GM18867 (cell line): ENCODE data around the gene GALNT9.

Source experiments
- ATAC-seq: cut with Tn5 transposase; IDR thresholded peaks from one replicate; pipeline ENCODE4 v1.9.1; 2021; ENCODE audit warnings: mild to moderate bottlenecking, moderate library complexity; ENCODE audit not compliant: unreplicated experiment

Gene GALNT9

DNA sequence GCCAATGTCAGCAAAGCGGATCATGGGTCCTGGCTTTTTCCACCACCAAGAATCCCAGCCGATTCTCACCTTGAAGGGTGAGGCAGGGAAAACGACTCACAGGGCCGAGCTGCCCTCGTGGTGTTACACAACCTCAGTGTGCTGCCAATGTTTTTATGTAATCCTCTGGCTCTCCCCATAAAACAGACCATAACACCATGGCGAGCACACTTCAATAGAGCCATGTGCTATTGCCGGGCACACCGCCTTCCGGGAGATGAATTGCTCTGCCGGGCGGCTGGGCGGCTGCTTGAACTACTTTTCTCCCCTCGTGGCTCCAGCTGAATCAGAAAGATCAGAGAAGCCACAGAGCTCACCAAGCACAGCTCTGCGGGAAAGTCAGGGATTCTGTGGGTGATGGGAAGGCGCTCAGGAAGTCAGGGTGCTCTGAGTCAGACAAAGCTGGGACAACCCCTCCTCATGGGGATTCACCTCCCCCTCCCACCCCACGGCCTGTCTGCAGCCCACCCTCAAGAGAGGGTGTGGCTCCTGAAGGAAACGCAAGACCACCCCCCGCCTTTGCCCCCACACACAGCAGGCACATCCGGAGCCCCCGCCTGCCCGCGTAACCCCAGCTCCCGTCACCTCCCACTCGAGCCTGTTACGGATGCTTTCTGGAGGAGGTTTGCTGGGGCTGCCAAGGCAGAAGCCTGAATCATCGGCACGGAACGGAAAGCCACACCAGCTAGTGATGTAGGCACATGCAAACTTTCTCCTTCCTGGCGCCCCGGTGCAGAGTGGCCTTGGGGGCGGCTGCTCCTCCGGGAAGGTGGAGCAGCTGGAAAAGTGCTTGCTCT lies 1.8 kb downstream of the GALNT9 start:
- no peak for ATAC-seq

DNA sequence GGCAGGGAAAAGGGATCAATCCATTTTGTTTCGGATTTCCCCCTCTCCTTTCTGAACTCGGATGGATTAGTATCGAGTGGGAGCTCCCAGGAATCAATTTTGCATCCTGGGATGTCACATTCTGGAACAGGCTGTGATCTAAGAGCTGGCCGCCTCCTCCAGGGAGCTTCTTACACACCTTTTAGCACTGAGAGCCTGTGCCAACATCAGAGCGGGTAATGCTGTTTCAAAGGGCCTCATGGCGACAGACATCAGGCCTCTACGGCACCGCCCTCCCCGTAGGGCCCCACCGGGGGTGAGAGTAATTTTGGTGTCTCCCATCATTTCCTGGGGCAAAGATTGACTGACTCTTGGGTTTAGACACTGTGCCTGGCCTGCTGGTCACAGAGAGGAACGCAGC lies 2.7 kb downstream of the GALNT9 start:
- no peak for ATAC-seq

DNA sequence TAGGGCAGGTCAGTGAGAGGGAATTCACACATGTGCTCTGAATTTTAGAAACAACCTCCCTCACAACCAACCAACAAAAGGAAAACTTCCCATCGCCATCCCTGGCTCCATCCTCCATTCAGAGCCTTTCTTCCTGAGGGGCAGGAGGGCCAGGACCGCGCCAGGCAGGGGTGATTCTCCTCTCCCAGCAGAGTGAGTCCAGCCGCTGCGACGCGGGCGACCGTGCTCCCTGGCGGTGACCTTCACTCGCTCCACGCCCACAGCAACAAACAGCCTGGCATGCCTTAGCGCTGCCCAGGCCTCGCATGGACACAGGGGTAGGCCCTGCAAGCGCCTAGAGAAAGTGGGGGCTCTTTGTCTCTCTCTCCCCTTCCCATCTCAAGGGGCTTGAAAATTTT lies 3.7 kb downstream of the GALNT9 start:
- no peak for ATAC-seq

DNA sequence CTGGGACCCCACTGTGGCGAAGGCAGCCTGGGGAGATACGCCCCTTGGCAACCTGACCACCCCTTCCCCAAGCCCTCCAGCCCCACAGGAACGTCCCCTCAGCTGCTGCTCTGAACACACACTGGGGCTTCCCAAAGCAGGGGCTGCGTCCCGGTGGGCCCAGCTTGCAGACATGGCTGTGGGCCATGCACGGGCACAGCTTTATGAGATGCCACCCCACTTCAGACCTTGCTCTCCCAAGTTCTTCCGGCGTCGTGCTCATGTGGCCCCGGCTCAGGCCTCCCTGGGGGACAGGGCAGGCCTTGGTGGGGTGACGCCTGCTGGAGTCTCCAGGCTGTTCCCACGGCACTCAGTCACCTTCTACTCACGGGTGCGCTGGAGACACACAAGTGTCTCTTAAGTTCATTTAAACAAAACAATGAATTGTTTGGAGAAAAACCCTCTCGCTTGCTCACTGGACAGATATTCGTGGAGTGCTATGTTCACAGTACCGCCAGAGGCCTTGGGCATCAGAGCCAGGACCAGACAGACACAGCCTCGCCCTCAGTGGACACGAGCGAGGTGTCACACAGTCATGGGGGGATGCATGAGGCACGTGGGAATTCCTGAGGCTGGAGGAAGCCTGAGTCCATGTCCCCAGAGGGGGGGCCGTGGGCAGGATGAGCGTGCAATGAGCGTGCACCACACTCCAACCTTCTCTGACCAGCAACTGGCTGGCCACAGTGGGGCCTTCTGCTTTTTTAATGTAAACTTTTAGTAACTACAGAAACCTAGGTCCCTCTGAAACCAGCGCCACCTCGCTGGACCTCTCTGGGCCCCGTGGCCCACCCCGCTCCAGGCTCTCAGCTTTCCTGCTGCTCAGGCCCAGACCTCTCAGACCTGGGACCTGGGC lies 4.3 kb downstream of the GALNT9 start:
- no peak for ATAC-seq

DNA sequence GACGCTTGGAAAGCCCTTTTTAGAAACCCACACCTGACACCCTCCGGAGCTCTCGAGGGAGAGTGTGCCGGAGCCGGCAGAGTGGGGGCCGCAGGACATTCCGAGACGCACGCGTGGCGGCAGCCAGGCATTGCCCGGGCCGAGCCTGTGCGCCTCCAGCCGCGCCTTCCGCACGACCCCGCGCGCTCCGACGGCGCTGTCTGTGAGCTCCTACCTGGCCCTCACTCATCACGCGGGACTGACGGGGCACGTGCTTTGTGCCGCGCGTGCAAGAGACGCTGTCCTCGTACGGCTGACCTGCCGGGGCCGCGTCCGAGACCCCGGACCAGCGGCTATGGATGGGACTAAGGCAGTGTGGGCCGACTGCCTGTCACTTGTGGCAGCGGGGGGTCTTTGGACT lies 5.2 kb downstream of the GALNT9 start:
- no peak for ATAC-seq

DNA sequence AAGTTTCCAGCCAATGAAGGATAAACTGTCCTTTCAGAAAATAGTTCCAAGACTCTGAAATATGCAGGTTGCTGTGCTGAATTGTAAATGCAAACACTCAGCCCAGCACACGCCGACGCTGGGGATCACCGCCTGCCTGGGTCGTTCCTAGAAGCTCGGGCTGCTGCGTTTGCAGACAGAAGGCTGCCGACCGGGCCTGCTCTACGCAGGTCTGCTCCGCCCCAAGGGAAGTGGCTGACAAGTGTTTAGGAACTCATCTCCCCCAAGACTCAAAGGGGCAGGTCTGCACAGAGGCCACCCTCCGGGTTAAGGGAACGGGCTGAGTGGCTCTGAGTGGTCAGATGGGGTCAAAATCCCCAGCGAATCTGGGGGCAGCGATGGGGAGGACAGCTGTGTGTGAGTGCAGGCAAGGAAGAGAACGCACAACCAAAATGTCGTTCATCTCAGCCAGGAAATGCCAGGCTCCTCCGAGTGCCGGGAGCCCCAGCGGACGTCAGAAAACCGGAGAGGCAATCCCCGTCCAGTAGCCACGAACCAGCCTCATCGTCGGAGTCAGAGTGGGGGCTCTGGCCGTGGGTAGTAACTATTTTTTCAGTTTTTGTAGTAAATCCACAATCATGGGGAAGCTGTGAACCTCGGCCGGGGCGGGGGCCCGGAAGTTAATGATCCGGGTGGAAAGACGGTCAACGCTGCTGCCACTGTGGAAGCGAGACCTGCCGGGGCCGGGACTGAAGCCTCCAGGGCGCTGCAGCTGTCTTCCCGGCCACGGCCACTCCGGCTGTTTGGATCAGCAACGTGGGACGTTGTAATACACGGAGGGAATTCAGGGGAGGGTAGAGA lies 6.0 kb downstream of the GALNT9 start:
- ATAC-seq: no peak

DNA sequence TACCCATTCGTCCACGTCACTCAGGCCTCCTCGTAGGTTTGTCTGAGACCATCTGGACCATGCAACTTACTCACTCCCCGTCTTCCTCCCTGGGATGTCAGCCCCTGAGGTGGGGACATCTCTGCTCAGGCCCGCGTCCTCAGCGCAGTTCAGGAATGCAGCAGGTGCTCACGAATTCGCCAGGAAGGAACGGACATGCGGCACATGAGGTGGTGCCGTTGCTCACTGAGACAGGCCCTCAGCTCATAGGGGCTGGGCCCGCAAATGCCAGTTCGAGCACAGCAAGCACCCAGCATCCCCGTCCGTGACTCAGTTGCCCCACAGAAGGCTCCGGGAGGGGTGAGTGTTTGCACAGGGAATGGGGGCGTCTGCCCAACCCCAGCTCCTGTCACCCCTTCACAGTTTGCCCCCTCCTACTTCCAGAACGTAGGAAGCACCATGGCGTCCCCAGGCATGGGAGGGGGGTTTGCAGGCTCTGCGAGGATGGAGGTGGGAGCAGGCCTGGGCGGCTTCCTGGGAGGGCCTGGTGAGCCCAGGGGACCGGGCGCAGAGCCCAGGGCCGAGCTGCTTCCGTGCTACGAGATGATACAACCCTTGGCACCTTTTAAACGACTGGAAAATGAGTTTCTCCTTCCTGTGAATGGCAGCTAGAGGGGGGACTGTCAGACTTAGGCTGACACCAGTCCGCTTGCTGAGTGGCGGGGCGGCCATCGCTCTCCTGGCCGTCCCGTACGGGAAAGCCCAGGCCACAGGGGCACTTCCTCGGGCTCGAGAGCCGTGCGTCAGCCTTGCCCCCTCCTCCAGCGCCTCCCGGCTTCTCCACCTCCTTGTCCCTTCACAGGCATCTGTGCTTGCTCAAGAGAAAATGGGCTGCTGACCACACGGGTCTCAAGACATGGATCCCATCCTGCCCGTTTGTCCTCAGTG lies 6.9 kb downstream of the GALNT9 start:
- ATAC-seq: no peak

DNA sequence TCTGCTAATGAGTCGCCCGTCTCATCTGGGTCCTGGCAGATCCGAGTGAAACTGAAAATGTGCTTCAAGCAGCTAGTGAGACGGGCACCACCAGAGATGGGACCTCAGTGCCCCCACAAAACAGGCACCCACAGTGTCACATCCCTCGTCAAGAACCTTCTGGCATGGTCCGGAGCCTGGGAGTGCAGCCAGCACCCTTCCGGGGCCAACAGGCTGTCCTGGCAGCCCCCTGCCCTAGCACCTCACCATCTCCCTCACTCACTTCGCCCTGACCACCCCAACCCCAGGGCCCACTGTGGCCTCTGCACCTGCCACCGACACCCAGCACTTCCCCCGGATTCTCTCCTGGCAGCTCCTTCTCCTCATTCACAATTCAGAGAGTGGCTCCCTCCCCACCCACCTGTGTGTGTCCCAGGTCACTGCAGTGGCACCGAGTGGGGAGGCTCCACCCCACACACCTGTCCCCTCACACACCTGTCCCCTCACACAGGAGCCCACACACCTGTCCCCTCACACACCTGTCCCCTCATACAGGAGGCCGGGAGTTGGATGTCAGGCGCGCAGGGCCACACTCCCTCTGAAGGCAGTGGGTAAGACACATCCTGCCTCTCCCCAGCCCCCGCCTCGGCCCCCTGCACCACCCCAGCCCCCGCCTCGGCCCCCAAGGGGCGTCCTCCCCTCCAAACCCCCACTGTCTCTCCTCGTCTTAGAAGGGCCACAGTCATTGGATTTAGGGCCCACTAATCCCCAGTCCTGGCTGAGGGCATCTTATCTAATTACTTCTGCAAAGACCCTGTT lies 7.9 kb downstream of the GALNT9 start:
- no peak for ATAC-seq

DNA sequence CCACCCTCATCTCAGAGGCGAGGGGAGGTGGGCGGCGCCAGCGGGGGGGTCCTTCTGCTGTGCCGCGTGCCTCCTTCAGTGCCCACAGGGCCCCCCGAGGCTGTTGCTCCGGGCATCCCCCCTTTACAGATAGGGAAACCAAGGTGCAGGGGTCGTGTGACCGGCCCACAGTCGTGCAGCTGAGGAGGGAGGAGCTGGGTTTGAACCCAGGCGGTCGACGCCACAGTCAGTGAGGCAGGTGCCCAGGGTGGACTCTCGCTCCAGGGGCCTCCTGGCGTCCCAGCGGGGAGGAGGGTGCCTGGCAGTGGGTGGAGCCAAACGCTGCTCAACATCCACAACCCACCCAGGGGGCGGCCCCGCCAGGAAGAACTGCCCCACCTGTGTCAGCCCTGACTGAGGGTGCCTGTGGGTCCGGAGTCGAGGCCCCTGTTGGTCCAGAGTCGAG lies 8.6 kb downstream of the GALNT9 start:
- no peak for ATAC-seq

DNA sequence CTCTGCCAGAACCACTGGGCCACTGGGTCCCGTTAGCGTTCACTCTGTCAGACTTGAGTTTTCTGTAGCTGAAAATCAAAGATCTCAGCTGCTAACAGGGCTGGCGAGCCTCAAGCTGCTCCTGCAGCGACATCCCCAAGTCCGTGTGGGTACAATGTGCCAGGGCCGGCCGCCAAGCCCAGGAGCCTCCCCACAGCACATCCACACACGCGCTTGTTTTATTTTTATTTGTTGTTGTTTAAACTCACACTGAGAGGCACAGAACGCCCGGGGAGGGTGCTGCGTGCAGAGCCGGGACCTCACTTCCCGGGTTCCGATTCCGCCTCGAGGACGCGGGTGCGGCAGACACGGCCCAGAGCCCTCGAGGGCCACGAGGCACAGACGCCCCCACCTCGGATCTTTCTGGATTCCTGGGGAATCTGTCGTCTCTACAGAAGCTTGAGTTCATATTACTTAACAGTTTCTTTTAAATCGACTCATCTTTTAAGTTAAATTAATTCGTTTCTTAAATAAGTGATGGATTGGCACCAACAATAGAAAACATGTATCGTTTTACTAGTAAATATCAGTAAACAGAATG lies 9.3 kb downstream of the GALNT9 start:
- no peak for ATAC-seq

DNA sequence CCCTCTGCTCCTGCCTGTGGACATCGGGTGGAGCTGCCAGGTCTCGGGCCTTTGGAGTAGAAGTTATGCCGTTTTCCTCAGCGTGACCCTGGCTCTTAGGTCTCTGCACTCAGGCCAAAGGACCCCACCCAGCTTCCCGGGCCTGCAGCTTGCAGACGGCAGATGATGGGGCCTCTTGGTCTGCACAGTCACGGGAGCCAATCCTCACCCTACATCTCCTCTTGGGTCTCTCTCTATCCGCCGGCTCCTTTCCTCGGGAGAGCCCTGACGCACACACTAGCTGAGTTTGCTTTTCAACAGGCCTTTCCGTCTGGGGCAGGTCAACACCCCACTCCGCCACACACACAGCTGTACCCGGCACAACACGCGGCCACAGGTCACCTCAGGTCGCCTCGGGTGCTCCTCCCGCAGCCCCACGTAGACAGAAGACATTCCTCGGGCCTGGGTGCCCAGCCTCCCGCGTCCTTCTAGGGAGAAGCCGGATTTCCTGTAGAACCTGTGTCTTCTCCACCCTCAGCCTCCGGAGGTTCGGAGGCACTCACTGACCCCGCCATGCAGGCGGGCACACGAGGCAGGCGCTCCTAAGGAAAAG lies 9.9 kb downstream of the GALNT9 start:
- no peak for ATAC-seq

DNA sequence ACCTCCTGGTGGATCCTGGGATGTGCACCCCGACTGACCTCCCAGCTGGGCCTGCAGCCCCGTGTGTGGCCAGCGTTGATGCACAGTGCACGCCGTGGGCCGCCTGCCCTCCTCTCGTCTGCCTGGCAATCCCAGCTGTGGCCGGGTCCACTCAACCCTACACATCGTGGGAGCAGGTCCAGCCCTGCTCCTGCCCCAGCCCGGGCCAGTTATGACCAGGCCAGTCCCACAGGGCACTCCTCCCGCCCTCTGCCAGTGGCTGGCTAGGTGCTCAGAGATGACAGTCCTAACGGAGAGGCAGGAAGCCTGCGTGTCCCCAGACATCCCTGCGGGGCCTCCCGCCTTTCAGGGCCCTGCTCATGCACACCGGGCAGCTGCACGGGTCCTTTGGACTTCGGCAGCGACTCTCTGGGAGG lies 10.8 kb downstream of the GALNT9 start:
- no peak for ATAC-seq

DNA sequence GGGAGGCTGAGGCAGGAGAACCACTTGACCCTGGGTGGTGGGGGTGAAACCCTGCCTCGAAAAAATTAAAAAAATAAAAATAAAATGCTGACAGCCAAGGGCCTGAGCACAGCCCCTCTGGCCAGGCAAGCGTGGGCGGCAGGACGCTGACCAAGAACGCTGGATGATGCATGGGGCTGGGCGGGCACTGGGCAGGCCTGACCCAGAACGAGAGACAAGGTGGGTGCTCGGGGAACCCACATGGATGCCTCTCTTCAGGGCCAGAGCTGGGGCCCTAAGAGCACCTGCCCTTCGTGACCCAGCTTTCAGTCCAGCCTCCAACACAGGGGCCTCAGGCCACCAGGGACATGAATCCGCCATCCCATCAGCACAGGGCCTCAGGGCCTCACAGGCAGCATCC lies 11.3 kb downstream of the GALNT9 start:
- ATAC-seq: no peak

DNA sequence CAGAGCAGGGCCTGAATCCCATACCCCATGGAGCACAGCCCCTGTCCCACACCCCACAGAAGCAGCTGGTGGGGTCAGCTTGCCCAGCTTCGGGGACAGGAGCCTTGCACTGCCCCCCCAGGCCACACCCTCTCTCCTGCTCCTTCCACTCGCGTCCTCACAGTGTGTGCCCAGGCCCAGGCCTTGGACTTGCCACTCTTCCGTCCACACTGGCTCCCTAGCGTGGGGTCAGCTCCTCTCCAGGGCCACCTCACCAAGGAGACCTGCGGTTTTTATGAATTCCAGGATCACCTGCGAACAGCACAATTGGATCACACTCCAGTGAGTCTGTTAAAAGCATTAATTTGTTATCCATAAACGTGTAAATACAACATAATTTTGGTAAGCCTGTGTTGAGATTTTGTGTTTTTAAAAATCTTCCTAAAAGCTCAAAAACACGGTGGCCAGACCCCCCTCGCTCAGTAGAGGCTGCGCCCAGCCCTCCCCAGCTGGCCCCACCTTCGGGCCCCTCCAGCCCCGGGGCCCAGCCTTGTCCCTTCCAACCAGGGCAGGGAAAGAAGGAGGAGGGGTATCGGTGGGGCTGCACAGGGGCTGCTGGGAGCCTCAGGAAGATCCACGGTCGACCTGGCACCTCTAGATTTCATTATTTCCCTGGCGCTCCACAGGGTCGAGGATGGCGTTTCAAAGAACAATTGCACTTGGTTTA lies 12.0 kb downstream of the GALNT9 start:
- no peak for ATAC-seq

DNA sequence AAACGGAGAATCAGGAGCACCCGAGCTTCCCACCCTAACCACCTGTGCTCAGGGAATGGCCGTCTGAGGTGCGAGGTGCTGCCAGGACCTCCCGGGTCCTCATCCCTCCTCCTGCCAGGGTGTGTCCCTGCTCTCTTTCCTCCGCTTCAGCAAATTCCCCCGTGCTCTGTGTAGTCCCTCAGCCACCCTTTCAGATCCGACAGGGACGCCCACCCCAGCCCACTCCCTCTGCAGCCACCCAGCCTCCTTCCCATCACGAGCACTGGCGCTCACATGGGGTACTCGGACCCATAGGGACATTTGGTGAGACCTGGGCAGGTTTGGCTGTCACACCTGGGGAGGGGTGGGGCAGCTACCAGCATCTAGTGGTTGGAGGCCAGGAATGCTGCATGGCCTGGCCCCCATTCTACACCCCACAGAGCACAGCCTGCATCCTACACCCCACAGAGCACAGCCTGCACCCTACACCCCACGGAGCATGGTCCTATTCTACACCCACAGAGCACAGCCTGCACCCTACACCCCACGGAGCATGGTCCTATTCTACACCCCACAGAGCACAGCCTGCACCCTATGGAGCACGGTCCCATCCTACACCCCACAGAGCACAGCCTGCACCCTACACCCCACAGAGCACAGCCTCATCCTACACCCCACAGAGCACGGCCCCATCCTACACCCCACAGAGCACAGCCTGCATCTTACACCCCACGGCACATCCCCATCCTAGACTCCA lies 12.7 kb downstream of the GALNT9 start:
- ATAC-seq: no peak

DNA sequence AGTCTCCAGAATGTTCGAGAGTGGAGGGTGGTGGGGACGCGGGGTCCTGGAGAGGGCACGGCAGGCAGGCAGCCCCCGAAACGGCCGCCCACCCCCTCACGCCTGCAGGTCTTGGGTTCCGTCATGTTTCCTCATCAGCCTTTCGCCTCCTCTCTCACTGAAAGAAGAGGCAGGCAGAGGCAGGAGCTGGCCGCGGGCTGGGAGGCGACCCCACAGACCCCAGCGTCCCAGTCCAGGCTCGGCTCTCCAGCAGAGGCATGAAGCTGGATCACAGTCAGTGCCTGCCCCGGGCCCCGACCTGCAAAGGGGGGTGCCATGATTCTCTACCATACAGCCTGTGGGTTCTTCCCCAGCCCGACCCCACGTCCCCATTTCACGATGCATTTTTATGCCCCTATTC lies 13.4 kb downstream of the GALNT9 start:
- no peak for ATAC-seq

DNA sequence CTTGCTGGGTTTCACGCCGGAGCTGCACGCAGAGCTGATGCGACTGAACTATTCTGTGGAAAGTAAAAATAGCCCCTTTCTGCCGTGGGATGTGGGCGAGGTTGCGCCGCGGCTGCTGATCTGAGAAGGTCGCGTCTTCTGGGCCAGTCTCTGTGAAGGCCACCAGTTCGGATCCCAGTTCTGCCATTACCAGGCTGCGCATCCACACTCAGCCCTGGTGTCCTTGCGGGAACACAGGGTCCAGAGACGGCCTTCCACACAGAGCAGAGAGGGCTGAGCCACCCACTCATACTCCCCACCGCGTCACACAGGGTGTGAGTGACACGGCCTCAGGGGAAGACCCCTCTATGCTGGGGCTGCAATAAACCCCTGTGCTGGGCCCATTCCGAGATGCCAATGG lies 13.9 kb downstream of the GALNT9 start:
- no peak for ATAC-seq
